Vagina (tissue), 2 donors: ENCODE data around the gene DSCAML1. TPM values are rescaled to one million over a fixed set of nuclear protein-coding genes. Genes with fewer than 3 reads are reported as not detected.

ENCODE experiments used
- DNase-seq, 2 donors: peaks; one replicate each; pipeline ENCODE4 v3.0.0-alpha.2; 2017; ENCODE audit errors: extremely low spot score in 2 of 2
- H3K27ac ChIP-seq: fragments of 200-600 bp; sonication (generic); one replicate; pipeline ENCODE4 v1.5.1; 2019
- H3K27me3 ChIP-seq: fragments of 200-600 bp; sonication (generic); one replicate; pipeline ENCODE4 v1.5.1; 2019
- H3K36me3 ChIP-seq, 2 donors: fragments of 200-600 bp; sonication (generic); one replicate each; pipeline ENCODE4 v1.5.1; 2017 to 2019
- H3K4me1 ChIP-seq: fragments of 200-600 bp; sonication (generic); one replicate; pipeline ENCODE4 v1.5.1; 2019
- H3K4me3 ChIP-seq, 2 donors: fragments of 200-600 bp; sonication (generic); 1 replicate in 1 of 2; 2 replicates in 1 of 2; pipeline ENCODE4 v1.5.1; 2016 to 2019
- H3K9me3 ChIP-seq: fragments of 200-600 bp; sonication (generic); one replicate; pipeline ENCODE4 v1.5.1; 2019
- POLR2A ChIP-seq, 2 donors: fragments of 450-650 bp; IDR thresholded peaks; one replicate each; pipeline ENCODE4 v1.6.1; 2017; ENCODE audit warnings: antibody characterized with exemption in 2 of 2, mild to moderate bottlenecking in 2 of 2, moderate library complexity in 2 of 2
- POLR2AphosphoS5 ChIP-seq, 2 donors: sonication (generic); formaldehyde crosslinking; IDR thresholded peaks; one replicate each; pipeline ENCODE4 v1.9.0; 2017; ENCODE audit warnings: antibody characterized with exemption in 2 of 2, mild to moderate bottlenecking in 2 of 2, low read depth in 1 of 2; ENCODE audit not compliant: insufficient read depth in 1 of 2
- intact Hi-C: fragments of 100-400 bp; cut with DNase I; formaldehyde crosslinking; loops from one replicate; pipeline ENCODE4 v1.15.1; 2023
- total RNA-seq: library from RNA; depleted of rRNA; stranded (reverse); fragments of >200 nt; gene quantifications from one replicate; pipeline ENCODE4 v1.2.3, GENCODE V29; 2016
- TF ChIP-seq, protein P1 (sequence below), 3 experiments: fragments of 450-650 bp in 2 of 3; fragments of 200-600 bp in 1 of 3; sonication (generic) in 1 of 3; IDR thresholded peaks; one replicate each; pipeline ENCODE4 v1.5.1; 2017 to 2019; ENCODE audit warnings: antibody characterized with exemption in 3 of 3, mild to moderate bottlenecking in 2 of 3, moderate library complexity in 2 of 3

Gene DSCAML1
- total RNA-seq, 1 donor from 2014 or later, result 0.25 TPM

DNA sequence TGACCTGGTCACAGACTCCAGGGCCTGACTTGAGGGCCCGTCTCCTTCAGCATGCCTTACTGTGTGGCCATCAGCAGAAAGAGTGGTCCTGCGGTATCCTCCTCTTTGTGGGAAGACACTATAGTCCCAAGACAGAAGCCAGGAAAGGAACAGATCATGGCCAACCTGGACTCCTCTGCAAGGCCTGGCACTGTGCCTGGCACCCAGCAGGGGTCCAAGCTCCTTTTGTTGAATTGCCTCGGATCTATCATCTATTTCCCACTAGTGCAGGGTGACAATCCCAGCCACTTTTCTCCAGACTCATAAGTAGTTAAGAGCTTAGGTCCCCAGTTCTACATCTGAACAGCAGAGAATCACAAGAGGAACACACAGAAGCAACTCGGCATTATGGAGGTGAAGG lies 27.0 kb downstream of the DSCAML1 start:
- no peak for TF ChIP-seq POLR2A (IDR thresholded peaks at IDR 0.05)
- no peak for DNase-seq
- intact Hi-C loops, result no loop called here
- no peak overlapping the region for H3K27ac ChIP-seq
- H3K9me3 ChIP-seq, result no peaks in the 10 kb centered on the region
- no peaks in the 10 kb centered on the region for H3K36me3 ChIP-seq
- H3K4me3 ChIP-seq, result no peak overlapping the region
- H3K4me1 ChIP-seq, result no peaks in the 10 kb centered on the region
- H3K27me3 ChIP-seq, result no peaks in the 10 kb centered on the region

DNA sequence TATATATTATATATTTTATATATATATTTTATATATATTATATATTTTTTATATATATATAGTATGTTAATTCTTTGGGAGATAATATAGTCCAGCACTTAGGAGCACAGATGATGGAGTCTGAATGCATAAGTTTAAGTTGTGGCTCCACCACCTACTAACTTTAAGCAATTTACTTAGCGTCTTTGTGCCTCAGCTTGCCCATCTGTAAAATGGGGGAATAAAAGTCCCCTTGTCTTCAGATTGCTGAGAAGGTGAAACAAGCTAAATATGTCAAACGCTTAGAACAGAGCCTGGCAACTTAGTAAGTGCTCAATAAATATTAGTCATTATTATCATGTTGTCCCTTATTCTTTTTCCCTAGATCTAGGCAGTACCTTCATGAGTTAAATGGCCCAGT lies 27.5 kb downstream of the DSCAML1 start:
- Histone ChIP-seq H3K27ac (no peak overlapping the region), H3K4me3 (no peak overlapping the region), H3K9me3 (no peaks in the 10 kb centered on the region), H3K27me3 (no peaks in the 10 kb centered on the region), H3K36me3 (no peaks in the 10 kb centered on the region), H3K4me1 (no peaks in the 10 kb centered on the region)
- TF ChIP-seq, protein P1, sequence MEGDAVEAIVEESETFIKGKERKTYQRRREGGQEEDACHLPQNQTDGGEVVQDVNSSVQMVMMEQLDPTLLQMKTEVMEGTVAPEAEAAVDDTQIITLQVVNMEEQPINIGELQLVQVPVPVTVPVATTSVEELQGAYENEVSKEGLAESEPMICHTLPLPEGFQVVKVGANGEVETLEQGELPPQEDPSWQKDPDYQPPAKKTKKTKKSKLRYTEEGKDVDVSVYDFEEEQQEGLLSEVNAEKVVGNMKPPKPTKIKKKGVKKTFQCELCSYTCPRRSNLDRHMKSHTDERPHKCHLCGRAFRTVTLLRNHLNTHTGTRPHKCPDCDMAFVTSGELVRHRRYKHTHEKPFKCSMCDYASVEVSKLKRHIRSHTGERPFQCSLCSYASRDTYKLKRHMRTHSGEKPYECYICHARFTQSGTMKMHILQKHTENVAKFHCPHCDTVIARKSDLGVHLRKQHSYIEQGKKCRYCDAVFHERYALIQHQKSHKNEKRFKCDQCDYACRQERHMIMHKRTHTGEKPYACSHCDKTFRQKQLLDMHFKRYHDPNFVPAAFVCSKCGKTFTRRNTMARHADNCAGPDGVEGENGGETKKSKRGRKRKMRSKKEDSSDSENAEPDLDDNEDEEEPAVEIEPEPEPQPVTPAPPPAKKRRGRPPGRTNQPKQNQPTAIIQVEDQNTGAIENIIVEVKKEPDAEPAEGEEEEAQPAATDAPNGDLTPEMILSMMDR (IDR thresholded peaks at IDR 0.05), result no peak
- no peak for TF ChIP-seq POLR2AphosphoS5 (IDR thresholded peaks at IDR 0.05; ENCODE audit: insufficient read depth in 1 of 2, low read depth in 1 of 2)
- TF ChIP-seq POLR2A (IDR thresholded peaks at IDR 0.05), result no peak
- no peak for DNase-seq
- intact Hi-C loops, result no loop called here

DNA sequence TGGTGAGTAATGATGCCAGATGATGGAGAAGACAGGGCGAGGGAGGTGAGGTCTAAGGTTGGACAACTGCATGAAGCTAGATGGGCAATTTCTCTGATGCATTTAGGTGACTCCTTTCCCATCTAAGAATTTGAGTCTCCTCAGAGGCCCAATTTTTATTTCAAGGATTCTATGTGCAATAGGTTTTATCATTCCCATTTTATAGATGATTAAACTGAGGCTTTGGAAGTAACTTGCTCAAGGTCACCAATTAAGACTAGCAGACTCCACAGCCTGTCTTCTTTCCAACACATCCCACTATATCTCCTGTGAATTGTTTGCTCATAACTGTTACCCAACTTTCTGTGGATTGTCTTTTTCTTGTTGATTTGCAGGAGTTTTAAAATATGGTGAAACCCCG lies 28.5 kb downstream of the DSCAML1 start:
- Histone ChIP-seq H3K36me3 (no peaks in the 10 kb centered on the region), H3K27ac (no peak overlapping the region), H3K4me3 (no peak overlapping the region), H3K9me3 (no peaks in the 10 kb centered on the region), H3K4me1 (no peaks in the 10 kb centered on the region), H3K27me3 (no peaks in the 10 kb centered on the region)
- TF ChIP-seq, protein P1 (IDR thresholded peaks at IDR 0.05), result no peak
- no peak for TF ChIP-seq POLR2A (IDR thresholded peaks at IDR 0.05)
- no peak for TF ChIP-seq POLR2AphosphoS5 (IDR thresholded peaks at IDR 0.05; ENCODE audit: insufficient read depth in 1 of 2, low read depth in 1 of 2)
- intact Hi-C loops, result no loop called here
- DNase-seq, result no peak

DNA sequence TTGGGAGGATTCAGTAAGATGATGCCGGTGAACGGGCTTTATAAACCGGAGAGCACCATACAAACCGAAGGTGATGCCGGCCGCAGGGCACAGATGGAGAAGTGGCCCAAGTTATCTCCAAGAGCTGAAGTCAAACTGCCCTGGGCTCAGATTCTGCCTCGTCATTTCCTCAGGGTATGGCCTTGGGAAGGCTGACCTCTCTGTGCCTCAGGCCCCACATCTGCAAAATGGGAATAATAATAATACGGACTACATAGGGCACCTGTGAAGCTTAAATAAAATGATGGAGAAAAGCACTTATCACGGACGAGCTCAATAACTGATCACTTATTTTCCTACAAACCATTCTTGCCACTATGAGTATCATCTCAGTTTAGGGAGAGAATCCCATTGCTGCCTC lies 29.9 kb downstream of the DSCAML1 start:
- Histone ChIP-seq H3K27ac (no peak overlapping the region), H3K4me3 (no peak overlapping the region), H3K9me3 (no peaks in the 10 kb centered on the region), H3K36me3 (no peaks in the 10 kb centered on the region), H3K27me3 (no peaks in the 10 kb centered on the region), H3K4me1 (no peaks in the 10 kb centered on the region)
- DNase-seq, result no peak
- intact Hi-C loops, result no loop called here
- TF ChIP-seq, protein P1 (IDR thresholded peaks at IDR 0.05), result no peak
- no peak for TF ChIP-seq POLR2A (IDR thresholded peaks at IDR 0.05)
- TF ChIP-seq POLR2AphosphoS5 (IDR thresholded peaks at IDR 0.05; ENCODE audit: insufficient read depth in 1 of 2, low read depth in 1 of 2), result no peak

DNA sequence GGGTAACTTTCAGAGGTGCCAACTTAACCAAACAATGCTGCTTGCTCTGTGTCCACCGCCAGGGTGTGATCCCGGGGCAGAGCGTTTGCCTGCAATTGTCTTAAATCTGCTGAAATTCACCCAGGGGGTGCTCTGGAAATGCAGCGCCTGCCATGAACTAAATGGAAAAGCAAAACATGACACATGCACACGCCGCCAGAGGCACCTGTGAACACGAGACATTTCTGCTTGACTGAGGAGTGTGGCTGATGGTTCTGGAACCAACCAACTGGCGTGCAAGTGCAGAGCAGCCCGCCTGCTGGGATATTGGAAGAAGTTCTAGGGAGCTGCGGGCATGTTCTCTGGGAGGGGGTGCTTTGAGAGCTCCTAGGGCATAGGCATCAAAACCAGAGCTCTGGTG lies 30.4 kb downstream of the DSCAML1 start:
- no peak for TF ChIP-seq POLR2A (IDR thresholded peaks at IDR 0.05)
- TF ChIP-seq, protein P1 (IDR thresholded peaks at IDR 0.05), result no peak
- no peak for TF ChIP-seq POLR2AphosphoS5 (IDR thresholded peaks at IDR 0.05; ENCODE audit: insufficient read depth in 1 of 2, low read depth in 1 of 2)
- Histone ChIP-seq H3K27ac (no peak overlapping the region), H3K9me3 (no peaks in the 10 kb centered on the region), H3K36me3 (no peaks in the 10 kb centered on the region), H3K27me3 (no peaks in the 10 kb centered on the region), H3K4me3 (no peak overlapping the region), H3K4me1 (no peaks in the 10 kb centered on the region)
- no peak for DNase-seq
- intact Hi-C loops, result no loop called here

DNA sequence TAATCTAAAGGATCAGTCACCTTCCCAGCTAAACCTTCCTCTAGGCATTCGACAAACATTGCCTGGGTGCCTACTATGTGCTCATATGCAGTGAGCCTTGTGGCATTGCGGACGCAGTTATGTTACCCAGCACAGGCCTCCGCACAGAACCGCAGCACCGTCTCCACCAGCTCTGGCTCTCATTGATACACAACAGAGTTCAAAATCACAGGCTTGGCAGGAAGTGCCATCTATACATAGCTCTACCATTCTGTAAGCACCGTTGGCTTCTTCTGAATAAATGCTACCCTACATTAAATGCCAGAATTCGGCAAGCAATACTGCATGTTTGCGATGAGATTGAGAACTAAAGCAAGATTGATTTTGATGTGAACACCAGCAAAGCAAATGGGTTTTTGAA lies 31.0 kb downstream of the DSCAML1 start:
- no peaks in the 10 kb centered on the region for H3K36me3 ChIP-seq
- H3K27ac ChIP-seq, result no peak overlapping the region
- TF ChIP-seq POLR2A (IDR thresholded peaks at IDR 0.05) (no peak), POLR2AphosphoS5 (IDR thresholded peaks at IDR 0.05; ENCODE audit: insufficient read depth in 1 of 2, low read depth in 1 of 2) (no peak)
- TF ChIP-seq, protein P1 (IDR thresholded peaks at IDR 0.05), result no peak
- intact Hi-C loops, result no loop called here
- H3K27me3 ChIP-seq, result no peaks in the 10 kb centered on the region
- no peaks in the 10 kb centered on the region for H3K4me1 ChIP-seq
- H3K9me3 ChIP-seq, result no peaks in the 10 kb centered on the region
- no peak for DNase-seq
- H3K4me3 ChIP-seq, result no peak overlapping the region
